MM.1S (cell line): ENCODE measurements around the gene HINT2.

ENCODE experiments used
- CTCF ChIP-seq: fragments of 300-600 bp; sonication (generic); IDR thresholded peaks from 2 replicates; pipeline ENCODE4 v1.5.1; 2016; ENCODE audit warnings: antibody characterized with exemption, low read length, mixed read lengths
- EZH2 ChIP-seq: fragments of 300-600 bp; sonication (generic); optimal IDR thresholded peaks from 2 replicates; pipeline ENCODE3; 2017; ENCODE audit warnings: low read depth, mild to moderate bottlenecking, antibody characterized with exemption, low read length, mixed read lengths

DNA sequence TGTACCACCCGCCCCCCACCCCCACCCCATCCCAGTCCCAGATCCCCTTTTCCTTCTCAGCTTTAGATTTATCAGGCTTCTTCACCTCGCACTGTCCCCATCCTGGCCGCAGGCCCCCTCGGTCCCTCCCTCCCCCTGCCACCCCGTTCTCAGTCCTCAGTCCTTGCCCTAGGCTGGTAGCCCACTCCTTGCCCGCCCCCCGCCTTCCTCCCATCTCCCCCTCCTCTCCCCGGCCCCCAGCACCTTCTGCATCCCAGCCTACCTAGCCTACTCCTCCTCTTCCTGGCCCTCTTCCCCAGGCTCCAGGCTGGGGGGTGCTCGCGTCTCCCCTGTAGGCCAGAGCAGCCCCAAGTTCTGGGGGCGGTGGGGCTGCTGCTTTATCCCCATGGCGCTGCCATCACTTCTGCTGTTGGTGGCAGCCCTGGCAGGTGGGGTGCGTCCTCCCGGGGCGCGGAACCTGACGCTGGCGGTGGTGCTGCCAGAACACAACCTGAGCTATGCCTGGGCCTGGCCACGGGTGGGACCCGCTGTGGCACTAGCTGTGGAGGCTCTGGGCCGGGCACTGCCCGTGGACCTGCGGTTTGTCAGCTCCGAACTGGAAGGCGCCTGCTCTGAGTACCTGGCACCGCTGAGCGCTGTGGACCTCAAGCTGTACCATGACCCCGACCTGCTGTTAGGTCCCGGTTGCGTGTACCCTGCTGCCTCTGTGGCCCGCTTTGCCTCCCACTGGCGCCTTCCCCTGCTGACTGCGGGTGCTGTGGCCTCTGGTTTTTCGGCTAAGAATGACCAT is 22.6 kb downstream of the HINT2 start:
- TF ChIP-seq EZH2 (no peak), CTCF (no peak)
